NT2/D1 (cell line): ENCODE results near the gene USF1.

Experiments
- DNase-seq: peaks from one replicate; pipeline ENCODE4 v3.0.0-alpha.2; 2011; ENCODE audit warnings: low read depth, low spot score
- H3K27me3 ChIP-seq: 2 replicates; pipeline ENCODE4 v1.6.0; 2011; ENCODE audit warnings: mild to moderate bottlenecking; ENCODE audit not compliant: insufficient read length, insufficient read depth
- H3K36me3 ChIP-seq: 2 replicates; pipeline ENCODE4 v1.6.1; 2011; ENCODE audit warnings: mild to moderate bottlenecking, low read length, mixed read lengths; ENCODE audit not compliant: insufficient read depth, insufficient read length
- H3K4me1 ChIP-seq: 2 replicates; pipeline ENCODE4 v1.5.1; 2011; ENCODE audit not compliant: insufficient read depth, insufficient read length
- H3K4me3 ChIP-seq: 2 replicates; pipeline ENCODE4 v1.5.1; 2011; ENCODE audit warnings: low read depth; ENCODE audit not compliant: insufficient read length
- H3K9ac ChIP-seq: 2 replicates; pipeline ENCODE4 v1.6.0; 2011; ENCODE audit warnings: low read depth; ENCODE audit not compliant: insufficient read length
- H3K9me3 ChIP-seq: 2 replicates; pipeline ENCODE4 v1.5.1; 2011; ENCODE audit warnings: mild to moderate bottlenecking, low read length; ENCODE audit not compliant: insufficient read depth
- SUZ12 ChIP-seq: IDR thresholded peaks from 2 replicates; pipeline ENCODE4 v1.6.1; 2011; ENCODE audit not compliant: insufficient read length, insufficient read depth; ENCODE audit errors: extremely low read depth
- YY1 ChIP-seq: IDR thresholded peaks from 2 replicates; pipeline ENCODE4 v1.6.1; 2011; ENCODE audit not compliant: insufficient read length, insufficient read depth
- ZNF274 ChIP-seq: IDR thresholded peaks from 2 replicates; pipeline ENCODE4 v1.6.1; 2011; ENCODE audit warnings: mild to moderate bottlenecking, low read depth, low read length

USF1 gene

DNA sequence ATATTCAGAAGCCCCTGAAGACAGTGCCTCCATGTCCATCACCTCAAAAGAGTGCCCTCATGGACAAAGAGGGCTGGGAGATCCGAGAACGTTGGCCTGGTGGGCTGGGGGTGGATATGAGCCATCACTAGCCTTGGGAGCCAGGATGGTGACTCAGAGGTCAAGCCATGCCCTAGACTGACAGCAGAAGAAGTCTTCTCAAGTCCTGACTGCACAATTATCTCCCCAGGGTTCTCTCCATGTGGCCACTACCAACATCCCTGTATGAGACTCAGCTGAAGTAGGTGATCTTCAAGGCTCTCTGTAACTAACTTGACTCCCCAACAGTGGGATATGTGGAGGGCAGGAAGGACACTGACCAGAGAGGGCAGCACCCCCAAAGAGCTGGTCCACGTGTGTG lies 7.1 kb upstream of the USF1 start:
- Histone ChIP-seq H3K36me3 (peaks cover 16% of the 10 kb centered on the region), H3K9ac (no peak overlapping the region), H3K4me1 (no peaks in the 10 kb centered on the region), H3K9me3 (peaks cover 23% of the 10 kb centered on the region; the same call in 1 of the 2 replicates), H3K4me3 (no peak overlapping the region), H3K27me3 (no peaks in the 10 kb centered on the region)
- TF ChIP-seq YY1, result no peak
- TF ChIP-seq SUZ12, result no peak
- no peak for TF ChIP-seq ZNF274
- no peak for DNase-seq

DNA sequence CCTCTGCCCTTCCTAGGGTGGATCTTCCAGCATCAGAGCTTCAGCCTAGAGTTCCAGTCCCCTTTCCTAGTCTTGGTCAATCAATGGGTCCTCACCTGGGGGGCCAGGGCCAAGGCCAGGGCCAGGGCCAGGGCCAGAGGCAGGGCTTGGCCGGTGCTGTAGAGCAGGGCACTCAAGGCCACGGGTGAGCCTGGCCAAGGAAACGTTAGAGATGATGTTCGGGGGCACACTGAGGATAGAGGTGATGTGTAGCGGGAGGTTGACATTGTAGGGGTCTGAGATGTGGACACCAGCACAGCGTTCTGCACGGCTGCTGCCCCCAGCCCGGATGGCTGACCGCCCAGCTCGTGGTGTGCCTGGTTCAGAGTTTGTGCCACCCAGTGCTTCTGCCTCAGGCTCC lies 5.4 kb upstream of the USF1 start:
- Histone ChIP-seq H3K4me3 (no peak overlapping the region), H3K9ac (no peak overlapping the region), H3K4me1 (no peaks in the 10 kb centered on the region), H3K9me3 (peaks cover 40% of the 10 kb centered on the region), H3K27me3 (no peaks in the 10 kb centered on the region), H3K36me3 (peaks cover 17% of the 10 kb centered on the region)
- TF ChIP-seq SUZ12 (no peak), ZNF274 (no peak), YY1 (no peak)
- no peak for DNase-seq

DNA sequence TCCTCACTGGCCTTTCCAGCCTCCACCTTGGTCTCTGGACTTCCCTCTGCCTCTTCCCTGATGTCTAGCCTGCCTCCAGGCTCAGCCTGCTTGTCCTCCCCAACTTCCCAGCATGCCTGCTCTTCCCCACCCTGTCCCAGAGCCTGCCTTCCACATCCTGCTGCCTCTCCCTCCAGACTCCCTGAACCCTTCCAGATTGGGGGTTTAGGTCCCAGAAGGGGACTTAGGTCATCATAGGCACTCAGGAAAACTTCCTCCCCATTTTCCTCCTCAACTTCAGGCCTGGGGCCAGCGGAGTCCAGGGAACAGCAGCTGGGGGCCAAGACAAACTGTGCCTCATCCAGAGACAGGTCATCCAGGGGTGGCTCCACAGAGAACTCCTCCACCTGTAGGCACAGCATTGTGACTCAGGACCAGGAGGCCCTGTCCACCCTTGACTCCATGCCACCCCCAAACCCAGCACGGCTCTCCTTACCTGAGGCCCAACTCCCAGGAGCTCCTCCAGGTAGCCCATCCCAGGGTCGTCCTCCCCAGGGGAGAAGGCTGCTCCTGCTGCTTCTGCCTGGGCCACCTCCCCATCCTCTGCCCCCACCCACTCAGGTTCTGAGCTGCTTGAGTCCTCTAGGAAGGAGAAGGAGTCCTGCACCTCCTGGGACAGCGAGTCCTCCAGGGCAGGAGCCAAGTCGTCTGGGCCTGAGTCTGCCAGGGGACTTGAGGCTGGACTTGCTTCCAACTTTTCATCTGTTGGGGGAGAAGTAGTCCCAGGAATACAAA lies 3.4 kb upstream of the USF1 start:
- TF ChIP-seq ZNF274, result peak; percentile 84
- TF ChIP-seq SUZ12, result no peak
- TF ChIP-seq YY1, result no peak
- no peaks in the 10 kb centered on the region for H3K4me1 ChIP-seq
- DNase-seq, result no peak
- H3K27me3 ChIP-seq, result no peaks in the 10 kb centered on the region
- H3K9ac ChIP-seq, result no peak overlapping the region
- H3K4me3 ChIP-seq, result no peak overlapping the region
- H3K9me3 ChIP-seq, result peaks cover 40% of the 10 kb centered on the region
- peaks cover 17% of the 10 kb centered on the region for H3K36me3 ChIP-seq

DNA sequence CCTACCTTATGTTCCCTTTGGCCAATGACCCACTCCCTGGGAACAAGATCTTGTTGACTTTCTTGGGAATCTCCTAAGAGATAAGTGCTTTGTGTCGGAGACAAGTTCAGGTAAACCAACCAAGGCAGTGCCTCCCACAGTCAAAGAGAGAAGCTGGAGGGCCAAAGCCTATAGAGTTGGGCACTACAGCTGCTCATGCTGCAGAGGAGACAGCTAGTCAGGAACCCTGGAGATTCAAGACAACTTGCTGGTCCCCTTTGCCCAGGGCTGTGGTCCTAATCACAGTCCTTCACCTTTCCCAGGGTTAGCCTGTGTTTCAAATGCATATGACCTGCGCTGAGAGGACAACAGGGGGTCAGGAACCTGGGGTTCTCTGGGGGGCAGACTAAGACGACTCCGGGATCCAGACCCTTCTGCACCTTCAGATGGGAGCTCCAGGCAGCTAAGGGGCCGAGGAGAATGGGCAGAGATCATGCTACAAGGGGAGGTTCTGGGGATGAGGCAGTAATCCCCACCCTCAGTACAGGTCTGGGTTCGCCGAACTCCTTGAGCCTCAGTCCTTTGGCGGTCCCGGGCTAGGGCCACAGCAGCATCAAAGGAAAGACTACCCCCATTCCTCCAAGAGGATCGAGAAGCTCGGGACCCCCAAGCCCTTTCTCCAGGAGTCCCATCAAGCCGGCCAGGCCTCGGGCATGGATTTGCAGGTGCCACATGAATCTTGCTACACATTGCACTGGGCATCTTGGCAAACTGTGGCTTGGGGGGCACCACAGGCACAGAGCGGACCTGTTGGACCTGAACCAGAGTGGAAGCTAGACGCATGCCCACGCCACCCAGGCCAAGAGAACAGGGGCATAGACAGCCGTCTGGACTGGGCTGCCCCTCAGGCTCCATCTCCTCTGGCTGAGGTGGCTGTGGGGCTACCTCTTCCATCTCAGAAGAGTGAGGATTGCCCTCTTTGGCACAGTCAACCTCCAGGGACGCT lies 2.0 kb upstream of the USF1 start:
- Histone ChIP-seq H3K27me3 (no peaks in the 10 kb centered on the region), H3K36me3 (peaks cover 24% of the 10 kb centered on the region), H3K4me1 (no peaks in the 10 kb centered on the region), H3K9ac (no peak overlapping the region), H3K4me3 (no peak overlapping the region), H3K9me3 (peaks cover 40% of the 10 kb centered on the region)
- TF ChIP-seq SUZ12 (no peak), YY1 (no peak), ZNF274 (no peak)
- DNase-seq, result no peak

DNA sequence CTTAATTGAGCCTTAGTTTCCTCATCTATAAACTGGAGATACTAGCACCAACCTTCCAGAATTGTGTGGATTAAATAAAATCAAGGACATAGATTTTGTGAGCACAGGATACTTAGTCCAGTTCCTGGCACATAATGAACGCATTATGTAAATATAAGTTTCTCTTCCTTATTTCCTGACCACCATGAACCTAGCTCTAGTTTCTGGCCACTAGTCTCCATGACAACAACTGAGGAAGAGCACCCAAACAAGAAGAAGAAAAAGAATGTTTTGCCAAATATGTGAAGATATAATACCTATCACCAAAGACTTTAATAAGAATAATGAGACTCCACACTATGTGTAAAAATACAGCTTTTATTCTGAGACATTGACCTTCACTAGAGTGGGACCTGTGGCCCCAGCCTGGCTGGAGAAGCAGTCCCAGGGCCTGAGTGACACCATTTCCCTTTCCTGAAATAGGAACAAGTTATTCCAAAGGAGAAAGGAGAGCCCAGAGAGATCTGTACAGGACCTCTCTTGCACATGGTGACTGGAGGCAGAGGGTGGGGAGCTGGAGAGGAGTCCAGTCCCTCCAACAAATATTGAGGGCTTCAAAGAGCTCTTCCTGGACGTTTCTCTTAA lies 940 bp upstream of the USF1 start:
- DNase-seq, result no peak
- peaks cover 34% of the 10 kb centered on the region for H3K36me3 ChIP-seq
- TF ChIP-seq ZNF274 (no peak), SUZ12 (no peak), YY1 (no peak)

DNA sequence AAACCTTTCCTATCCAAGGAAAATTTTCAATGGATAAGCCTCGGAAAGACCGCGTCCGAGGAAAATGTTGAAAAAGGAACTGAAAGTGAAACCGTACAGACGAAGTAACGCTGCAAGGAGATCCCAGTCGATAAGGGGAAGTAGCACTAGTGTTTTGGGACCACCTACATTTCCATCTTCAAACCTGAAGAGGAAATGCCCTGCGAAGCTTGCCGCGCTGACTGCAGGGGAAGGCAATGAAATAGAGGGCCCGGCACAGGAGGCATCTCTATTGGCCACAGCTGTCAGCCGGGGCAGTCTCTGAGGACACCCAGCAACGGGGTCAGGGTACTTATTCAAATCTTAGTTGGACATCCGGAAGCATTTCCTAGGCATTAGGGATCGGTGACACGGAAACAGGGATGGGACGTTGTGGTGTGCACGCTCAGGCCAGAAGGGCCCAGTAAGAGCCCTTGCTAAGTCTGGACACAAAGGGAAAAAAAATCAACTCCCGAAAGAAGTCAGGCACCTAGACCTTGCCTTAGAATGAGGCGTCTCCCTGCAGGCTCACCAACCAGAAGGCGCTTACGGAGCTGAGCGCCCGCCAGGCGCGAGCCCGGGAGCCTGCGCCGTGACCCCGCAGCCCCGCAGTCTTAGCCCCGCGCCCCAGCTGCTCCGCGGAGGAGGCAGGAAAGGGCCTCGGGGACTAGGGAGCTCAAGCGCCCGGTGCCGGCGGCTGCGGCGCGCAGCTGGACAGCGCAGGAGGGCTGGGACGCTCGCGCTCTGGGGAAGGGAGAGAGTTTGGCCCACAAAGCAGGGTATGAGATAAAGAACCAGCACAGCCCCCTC lies 655 bp downstream of the USF1 start:
- Histone ChIP-seq H3K4me3 (peak overlapping the region; percentile 86), H3K9ac (peak overlapping the region; percentile 95), H3K4me1 (peaks cover 2% of the 10 kb centered on the region), H3K9me3 (peaks cover 39% of the 10 kb centered on the region), H3K36me3 (peaks cover 49% of the 10 kb centered on the region), H3K27me3 (no peaks in the 10 kb centered on the region)
- DNase-seq, result peak; percentile 28
- TF ChIP-seq SUZ12, result no peak
- no peak for TF ChIP-seq YY1
- TF ChIP-seq ZNF274, result no peak

More for the DNA sequence above, 940 bp upstream of the USF1 start:
- Histone ChIP-seq H3K9me3 (peaks cover 40% of the 10 kb centered on the region), H3K9ac (no peak overlapping the region), H3K4me3 (peak overlapping the region; percentile 86), H3K27me3 (no peaks in the 10 kb centered on the region), H3K4me1 (no peaks in the 10 kb centered on the region)

DNA sequence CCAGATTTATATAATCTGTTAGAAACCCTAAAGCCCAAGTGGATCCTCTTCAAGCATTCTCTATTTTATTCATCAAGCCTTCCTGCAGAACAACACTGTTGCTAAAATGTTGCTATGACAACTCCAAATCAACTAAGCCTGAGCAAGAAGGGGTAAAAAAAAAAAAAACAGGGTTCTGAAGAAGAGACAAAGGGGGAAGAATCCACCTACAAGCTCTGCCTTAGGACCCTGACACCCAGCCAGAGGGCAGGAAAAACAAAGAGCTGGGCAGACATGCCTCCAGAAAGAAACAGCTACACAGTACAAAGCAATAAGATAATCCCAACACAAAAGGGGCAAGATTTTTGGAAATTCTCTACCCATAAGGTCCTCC lies 1.3 kb downstream of the USF1 start:
- Histone ChIP-seq H3K4me3 (peak overlapping the region; percentile 86), H3K27me3 (no peaks in the 10 kb centered on the region), H3K9me3 (peaks cover 33% of the 10 kb centered on the region), H3K4me1 (peaks cover 2% of the 10 kb centered on the region), H3K9ac (peak overlapping the region; percentile 95), H3K36me3 (peaks cover 54% of the 10 kb centered on the region)
- DNase-seq, result no peak
- no peak for TF ChIP-seq YY1
- no peak for TF ChIP-seq SUZ12
- TF ChIP-seq ZNF274, result no peak
